K562 (cell line): Measurements from ENCODE around the gene UQCRC1. TPM values are rescaled to one million over a fixed set of nuclear protein-coding genes. Genes with fewer than 3 reads are reported as not detected.

Experiments used
- BDP1 ChIP-seq: IDR thresholded peaks from 3 replicates; pipeline ENCODE4 v1.6.1; 2011; ENCODE audit not compliant: insufficient read length, insufficient read depth
- BRF2 ChIP-seq: IDR thresholded peaks from 3 replicates; pipeline ENCODE4 v1.6.1; 2011; ENCODE audit warnings: borderline replicate concordance, mild to moderate bottlenecking; ENCODE audit not compliant: insufficient read length, insufficient read depth
- FOSL1 ChIP-seq: fragments of 200-800 bp; sonication (Bioruptor generic); conservative IDR thresholded peaks from 2 replicates; pipeline ENCODE4 v1.6.1; 2016; ENCODE audit warnings: missing genetic modification characterization, missing compliant biosample characterization
- HMGN3 ChIP-seq: IDR thresholded peaks from 2 replicates; pipeline ENCODE4 v1.6.1; 2011; ENCODE audit warnings: borderline replicate concordance, low read depth, mild to moderate bottlenecking, mixed read lengths, low read length; ENCODE audit not compliant: insufficient read length; ENCODE audit errors: extremely low read depth
- KAT2B ChIP-seq: IDR thresholded peaks from one replicate; pipeline ENCODE4 v1.6.1; 2012; ENCODE audit warnings: low read depth, mild to moderate bottlenecking, control low read depth, inconsistent platforms, low read length, moderate library complexity
- RFX1 ChIP-seq: fragments of 450-650 bp; IDR thresholded peaks from 2 replicates; pipeline ENCODE4 v1.6.1; 2016; ENCODE audit warnings: mild to moderate bottlenecking, moderate library complexity
- RNF2 ChIP-seq: sonication (generic); IDR thresholded peaks from 2 replicates; pipeline ENCODE4 v1.6.1; 2016
- TCF7L2 ChIP-seq: fragments of 150-350 bp; IDR thresholded peaks from 2 replicates; pipeline ENCODE4 v1.6.1; 2016; ENCODE audit warnings: low read depth, mild to moderate bottlenecking, low read length, moderate library complexity
- THAP12 ChIP-seq: fragments of 250-450 bp; sonication (Bioruptor Pico); IDR thresholded peaks from 2 replicates; pipeline ENCODE4 v1.9.0; 2021; ENCODE audit warnings: mild to moderate bottlenecking, inconsistent platforms
- TRIM24 ChIP-seq, 2 experiments: fragments of 450-650 bp; IDR thresholded peaks; 2 replicates each; pipeline ENCODE4 v1.6.1; 2016
- YBX1 ChIP-seq: fragments of 450-650 bp; IDR thresholded peaks from 2 replicates; pipeline ENCODE4 v1.7.1; 2016; ENCODE audit warnings: mild to moderate bottlenecking
- ZNF408 ChIP-seq: fragments of 250-450 bp; sonication (Bioruptor Pico); IDR thresholded peaks from 2 replicates; pipeline ENCODE4 v1.4.0; 2020; ENCODE audit warnings: low read depth, mild to moderate bottlenecking, moderate library complexity
- polyA plus RNA-seq, 8 experiments: library from polyadenylated mRNA; depleted of rRNA in 4 of 8; stranded (reverse) in 5 of 8; unstranded in 3 of 8; fragments of >200 nt; fragmentation: Nextera tagmentation in 2 of 8; fragmentation: Illumina TruSeq in 1 of 8; extraction: Ambion mirVana in 2 of 8; extraction: Trizol in 1 of 8; gene quantifications; 2 replicates each; pipeline versions ENCODE4 v1.2.1 to v1.2.3, GENCODE V29; 2011 to 2014; ENCODE audit warnings: inconsistent platforms in 1 of 8, missing spikeins in 1 of 8
- total RNA-seq, 7 experiments: library from RNA; depleted of rRNA in 6 of 7; stranded (reverse); fragments of >200 nt in 6 of 7; fragmentation: Illumina TruSeq in 2 of 7; extraction: Trizol in 2 of 7; gene quantifications; 2 replicates each; pipeline versions ENCODE4 v1.2.1 to v1.2.3, GENCODE V29; 2011 to 2021; ENCODE audit warnings: low replicate concordance in 1 of 7
- TF ChIP-seq, protein P1 (sequence below): sonication (generic); formaldehyde crosslinking; IDR thresholded peaks from 2 replicates; pipeline ENCODE4 v1.8.1; 2023; ENCODE audit warnings: missing genetic modification reagents, mild to moderate bottlenecking, borderline replicate concordance
- TF ChIP-seq, protein P2 (sequence below): sonication (generic); formaldehyde crosslinking; IDR thresholded peaks from 2 replicates; pipeline ENCODE4 v1.8.0; 2023; ENCODE audit warnings: mild to moderate bottlenecking, missing genetic modification reagents
- TF ChIP-seq, protein P3 (sequence below), 2 experiments: fragments of 450-650 bp; IDR thresholded peaks; 2 replicates each; pipeline ENCODE4 v1.6.1; 2016

The UQCRC1 gene
- total and polyA plus RNA-seq, 9 of the 15 experiments (the other 6 are each of a cell fraction or from before 2014, with no cell fraction given): 125 to 424 (median 268) TPM

DNA sequence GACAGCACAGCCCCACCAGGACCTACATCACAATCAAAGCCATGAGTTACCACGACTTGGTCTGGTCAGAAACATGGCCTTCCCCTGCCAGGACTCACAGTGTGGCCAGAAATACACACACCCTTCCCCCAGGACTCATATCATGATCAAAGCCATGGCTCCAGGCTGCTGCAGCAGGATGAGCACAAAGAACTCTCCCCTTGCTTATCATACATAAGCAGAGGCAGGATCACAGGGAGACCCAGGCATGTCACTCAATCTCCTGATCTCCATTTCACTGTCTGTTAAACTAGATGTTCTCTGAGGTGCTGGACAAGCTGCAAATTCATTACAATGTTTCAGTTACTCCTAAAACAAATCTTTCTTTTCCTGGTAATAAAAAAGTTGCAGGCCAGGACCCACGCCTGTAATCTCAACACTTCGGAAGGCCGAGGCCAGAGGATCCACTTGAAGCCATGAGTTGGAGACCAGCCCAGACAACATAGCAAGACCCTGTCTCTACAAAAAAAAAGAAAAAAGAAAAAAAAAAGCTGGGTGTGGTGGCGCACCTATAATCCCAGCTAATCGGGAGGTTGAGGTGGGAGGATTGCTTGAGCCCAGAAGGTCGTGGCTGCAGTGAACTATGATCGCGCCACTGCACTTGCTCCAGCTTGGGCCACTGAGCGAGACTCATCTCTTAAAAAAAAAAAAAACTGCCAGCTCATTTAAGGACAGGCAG, 54.1 kb downstream of the UQCRC1 start (continued):
- TF ChIP-seq, protein P1, sequence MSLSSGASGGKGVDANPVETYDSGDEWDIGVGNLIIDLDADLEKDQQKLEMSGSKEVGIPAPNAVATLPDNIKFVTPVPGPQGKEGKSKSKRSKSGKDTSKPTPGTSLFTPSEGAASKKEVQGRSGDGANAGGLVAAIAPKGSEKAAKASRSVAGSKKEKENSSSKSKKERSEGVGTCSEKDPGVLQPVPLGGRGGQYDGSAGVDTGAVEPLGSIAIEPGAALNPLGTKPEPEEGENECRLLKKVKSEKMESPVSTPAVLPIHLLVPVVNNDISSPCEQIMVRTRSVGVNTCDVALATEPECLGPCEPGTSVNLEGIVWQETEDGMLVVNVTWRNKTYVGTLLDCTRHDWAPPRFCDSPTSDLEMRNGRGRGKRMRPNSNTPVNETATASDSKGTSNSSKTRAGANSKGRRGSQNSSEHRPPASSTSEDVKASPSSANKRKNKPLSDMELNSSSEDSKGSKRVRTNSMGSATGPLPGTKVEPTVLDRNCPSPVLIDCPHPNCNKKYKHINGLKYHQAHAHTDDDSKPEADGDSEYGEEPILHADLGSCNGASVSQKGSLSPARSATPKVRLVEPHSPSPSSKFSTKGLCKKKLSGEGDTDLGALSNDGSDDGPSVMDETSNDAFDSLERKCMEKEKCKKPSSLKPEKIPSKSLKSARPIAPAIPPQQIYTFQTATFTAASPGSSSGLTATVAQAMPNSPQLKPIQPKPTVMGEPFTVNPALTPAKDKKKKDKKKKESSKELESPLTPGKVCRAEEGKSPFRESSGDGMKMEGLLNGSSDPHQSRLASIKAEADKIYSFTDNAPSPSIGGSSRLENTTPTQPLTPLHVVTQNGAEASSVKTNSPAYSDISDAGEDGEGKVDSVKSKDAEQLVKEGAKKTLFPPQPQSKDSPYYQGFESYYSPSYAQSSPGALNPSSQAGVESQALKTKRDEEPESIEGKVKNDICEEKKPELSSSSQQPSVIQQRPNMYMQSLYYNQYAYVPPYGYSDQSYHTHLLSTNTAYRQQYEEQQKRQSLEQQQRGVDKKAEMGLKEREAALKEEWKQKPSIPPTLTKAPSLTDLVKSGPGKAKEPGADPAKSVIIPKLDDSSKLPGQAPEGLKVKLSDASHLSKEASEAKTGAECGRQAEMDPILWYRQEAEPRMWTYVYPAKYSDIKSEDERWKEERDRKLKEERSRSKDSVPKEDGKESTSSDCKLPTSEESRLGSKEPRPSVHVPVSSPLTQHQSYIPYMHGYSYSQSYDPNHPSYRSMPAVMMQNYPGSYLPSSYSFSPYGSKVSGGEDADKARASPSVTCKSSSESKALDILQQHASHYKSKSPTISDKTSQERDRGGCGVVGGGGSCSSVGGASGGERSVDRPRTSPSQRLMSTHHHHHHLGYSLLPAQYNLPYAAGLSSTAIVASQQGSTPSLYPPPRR (CRISPR knock-in tag): no peak
- TF ChIP-seq BRF2 (no peak), FOSL1 (tag) (no peak), BDP1 (no peak), RFX1 (no peak), YBX1 (no peak), RNF2 (peak; percentile 61; the same call in 1 of the 2 replicates), KAT2B (no peak), HMGN3 (no peak), TRIM24 (IDR thresholded peaks at IDR 0.05) (0 out of 4 replicates have a peak, but pooled peaks of 1 of the 2 experiments have one; percentile 8), TCF7L2 (no peak), ZNF408 (no peak), THAP12 (CRISPR knock-in tag) (no peak)
- TF ChIP-seq, protein P2, sequence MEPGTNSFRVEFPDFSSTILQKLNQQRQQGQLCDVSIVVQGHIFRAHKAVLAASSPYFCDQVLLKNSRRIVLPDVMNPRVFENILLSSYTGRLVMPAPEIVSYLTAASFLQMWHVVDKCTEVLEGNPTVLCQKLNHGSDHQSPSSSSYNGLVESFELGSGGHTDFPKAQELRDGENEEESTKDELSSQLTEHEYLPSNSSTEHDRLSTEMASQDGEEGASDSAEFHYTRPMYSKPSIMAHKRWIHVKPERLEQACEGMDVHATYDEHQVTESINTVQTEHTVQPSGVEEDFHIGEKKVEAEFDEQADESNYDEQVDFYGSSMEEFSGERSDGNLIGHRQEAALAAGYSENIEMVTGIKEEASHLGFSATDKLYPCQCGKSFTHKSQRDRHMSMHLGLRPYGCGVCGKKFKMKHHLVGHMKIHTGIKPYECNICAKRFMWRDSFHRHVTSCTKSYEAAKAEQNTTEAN: no peak
- TF ChIP-seq, protein P3, sequence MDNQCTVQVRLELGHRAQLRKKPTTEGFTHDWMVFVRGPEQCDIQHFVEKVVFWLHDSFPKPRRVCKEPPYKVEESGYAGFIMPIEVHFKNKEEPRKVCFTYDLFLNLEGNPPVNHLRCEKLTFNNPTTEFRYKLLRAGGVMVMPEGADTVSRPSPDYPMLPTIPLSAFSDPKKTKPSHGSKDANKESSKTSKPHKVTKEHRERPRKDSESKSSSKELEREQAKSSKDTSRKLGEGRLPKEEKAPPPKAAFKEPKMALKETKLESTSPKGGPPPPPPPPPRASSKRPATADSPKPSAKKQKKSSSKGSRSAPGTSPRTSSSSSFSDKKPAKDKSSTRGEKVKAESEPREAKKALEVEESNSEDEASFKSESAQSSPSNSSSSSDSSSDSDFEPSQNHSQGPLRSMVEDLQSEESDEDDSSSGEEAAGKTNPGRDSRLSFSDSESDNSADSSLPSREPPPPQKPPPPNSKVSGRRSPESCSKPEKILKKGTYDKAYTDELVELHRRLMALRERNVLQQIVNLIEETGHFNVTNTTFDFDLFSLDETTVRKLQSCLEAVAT (IDR thresholded peaks at IDR 0.05): 0 out of 4 replicates have a peak, but pooled peaks of 1 of the 2 experiments have one; percentile 28
